NCI-H748 (cell line): ENCODE results near the gene HSDL1.
"Not testable (repeated sequence)": the region's sequence is repeated elsewhere in the genome, so short reads cannot be mapped to it uniquely, and the experiment has no call there.

Source experiments
- DNase-seq: peaks from one replicate; lab custom pipeline; 2025; ENCODE audit not compliant: unreplicated experiment; lab: John Stamatoyannopoulos, UW

Gene HSDL1

DNA sequence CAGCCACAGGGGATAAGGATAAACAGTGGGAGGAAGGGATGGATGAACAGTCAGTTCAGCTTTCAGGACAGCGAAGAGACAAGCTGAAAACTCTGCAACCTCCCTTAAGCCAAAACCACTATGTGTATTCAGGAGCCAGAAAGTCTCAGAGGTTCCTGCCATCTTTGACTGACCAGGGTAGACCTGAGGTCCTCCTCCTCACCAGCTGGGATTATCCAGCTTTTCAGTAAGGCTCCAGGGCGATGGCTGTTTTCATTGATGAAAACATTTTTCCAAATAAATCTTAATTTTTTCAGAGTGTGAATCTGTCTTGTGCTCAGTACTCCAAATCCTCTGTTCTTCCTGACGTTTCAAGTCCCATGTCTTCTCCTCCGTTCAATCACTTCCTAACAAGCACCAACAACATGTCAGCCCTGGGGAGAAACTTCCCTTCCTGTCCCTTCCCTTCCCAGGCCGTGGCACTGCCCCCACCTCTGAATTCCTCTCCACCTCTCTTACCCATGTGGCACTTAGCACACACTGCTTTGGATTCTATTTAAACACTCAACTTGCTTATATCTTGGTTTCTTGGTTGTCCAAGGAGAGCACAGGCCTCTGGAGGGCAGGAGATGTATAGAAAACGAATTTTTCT is 5.2 kb downstream of the HSDL1 start:
- no peak for DNase-seq

DNA sequence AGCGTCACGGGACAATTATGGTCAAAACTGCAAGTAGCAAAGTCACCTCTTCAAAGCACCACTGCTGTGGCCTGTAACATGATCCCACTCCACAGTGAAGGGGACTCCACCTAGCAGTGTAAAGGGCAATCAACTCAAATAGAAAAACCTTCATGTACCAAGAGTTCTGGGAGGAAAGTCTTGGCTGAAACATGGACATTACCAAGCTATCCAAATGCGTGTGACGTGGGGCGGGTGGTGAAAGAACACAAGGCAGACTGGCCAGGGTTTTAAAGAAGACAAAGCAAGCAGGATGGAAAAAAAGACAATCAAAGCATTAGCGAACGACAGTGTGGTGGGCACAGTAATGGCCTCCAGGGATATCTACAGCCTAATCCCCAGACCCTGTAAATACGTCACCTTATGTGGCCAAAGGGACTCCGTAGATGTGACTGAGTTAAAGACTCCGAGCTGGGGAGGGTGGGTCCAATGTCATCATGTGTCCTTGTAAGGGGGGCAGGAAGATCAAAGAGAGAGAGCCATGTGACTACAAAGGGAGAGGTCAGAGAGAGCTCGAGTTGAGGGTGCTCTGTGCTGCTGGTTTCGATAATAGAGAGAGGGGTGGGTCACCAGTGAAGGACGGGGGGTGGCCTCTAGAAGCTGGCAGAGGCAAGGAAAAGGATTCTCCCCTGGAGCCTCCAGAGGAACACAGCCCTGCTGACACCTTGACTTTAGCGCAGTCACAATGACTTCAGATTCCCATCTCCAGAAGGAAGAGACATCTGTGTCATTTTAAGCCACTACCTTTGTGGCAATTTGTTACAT is 6.0 kb downstream of the HSDL1 start:
- DNase-seq: peak; percentile 58

DNA sequence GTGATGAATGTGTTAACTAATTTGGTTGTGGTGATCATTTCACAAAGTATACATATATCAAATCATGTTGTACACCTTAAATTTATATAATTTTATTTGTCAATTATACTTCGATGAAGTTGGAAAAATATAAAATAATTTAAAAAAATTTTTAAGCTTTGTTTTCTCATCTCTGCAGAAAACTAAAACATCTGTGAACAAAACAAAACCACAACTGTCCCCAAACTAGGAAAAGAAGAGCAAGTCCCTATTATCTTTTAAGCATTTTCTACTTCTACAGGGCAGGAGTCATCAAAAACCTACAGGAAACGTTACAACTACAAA is 6.5 kb downstream of the HSDL1 start:
- no peak for DNase-seq

DNA sequence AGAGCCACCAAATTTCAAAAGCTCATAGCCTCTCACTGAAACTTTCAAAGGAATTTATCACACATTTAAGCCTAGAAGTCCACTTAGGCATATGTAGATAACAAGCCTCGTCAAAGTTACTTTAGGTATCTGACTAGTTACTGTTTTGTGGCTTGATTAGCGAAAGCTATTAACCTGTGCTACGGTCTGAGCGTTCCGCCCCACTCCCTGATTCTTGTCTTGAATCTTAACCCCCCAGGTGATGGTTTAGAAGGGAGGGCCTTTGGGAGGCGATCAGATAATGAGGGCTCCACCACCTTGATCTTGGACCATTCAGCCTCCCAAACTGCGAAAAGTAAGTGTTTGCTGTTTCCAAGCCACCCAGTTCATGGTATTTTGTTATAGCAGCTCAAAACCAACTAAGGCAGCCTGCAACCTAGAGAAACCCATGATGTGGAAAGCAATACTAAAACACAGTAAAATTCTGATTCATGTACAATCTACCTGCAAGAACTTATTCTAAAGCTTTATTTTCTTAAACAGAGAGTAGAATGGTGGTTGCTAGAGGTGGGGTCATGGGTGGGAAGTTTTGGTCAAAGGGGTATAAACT is 7.1 kb downstream of the HSDL1 start:
- no peak for DNase-seq

DNA sequence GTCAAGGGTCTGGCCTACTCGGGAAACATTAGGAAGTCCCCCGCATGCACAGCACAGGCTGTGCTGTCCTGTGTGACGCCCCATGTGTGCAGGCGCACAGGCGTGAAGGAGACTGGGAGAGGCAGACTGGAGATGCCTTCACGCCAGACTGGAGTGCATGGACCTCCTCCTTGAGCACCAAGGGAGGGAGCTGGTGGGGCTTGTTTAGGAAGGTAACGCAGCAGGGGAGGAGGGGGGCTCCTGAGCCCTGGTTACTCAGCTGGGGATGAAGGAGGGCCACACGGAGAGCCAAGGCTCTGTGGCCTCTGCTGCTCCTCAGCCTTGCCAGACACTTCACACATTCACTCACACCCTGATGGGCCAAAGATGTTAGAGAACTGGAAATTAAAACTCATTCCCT is 7.7 kb downstream of the HSDL1 start:
- DNase-seq: no peak

DNA sequence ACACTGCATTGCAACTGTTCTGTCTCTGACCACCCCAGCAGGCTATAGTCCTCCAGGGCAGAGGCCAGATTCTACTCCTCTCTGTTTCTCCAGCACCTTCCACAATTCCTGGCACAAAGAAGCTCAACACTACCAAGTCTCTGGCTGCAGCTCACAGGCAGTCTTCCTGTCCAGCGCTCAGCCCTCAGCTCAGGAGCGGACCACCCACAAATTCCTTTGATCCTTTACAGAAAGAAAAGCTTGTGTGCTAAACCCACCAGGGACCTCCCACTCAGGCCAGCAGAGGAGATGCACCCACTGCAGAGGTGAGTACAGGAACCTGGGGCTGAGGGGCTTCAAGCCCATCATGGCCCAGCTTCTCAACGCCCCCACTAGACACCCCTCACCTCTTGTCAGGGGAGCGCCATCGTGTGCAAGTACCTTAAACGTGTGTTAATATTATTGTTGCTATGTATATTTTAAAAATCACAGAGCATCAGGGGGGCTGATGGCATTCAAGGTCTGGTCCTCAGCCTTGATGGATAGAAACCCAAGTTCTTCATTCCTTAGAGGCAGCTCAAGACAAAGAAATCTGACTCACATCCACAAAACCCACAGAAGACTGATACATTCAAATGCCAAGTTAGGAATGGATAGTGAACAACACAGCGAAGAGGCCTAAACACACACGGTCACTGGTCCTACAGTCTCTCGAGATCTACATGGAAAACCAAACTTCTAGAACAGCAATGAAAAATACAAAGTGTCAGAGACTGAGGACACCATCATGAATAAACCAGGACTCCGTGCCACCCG is 8.4 kb downstream of the HSDL1 start:
- DNase-seq: no peak

DNA sequence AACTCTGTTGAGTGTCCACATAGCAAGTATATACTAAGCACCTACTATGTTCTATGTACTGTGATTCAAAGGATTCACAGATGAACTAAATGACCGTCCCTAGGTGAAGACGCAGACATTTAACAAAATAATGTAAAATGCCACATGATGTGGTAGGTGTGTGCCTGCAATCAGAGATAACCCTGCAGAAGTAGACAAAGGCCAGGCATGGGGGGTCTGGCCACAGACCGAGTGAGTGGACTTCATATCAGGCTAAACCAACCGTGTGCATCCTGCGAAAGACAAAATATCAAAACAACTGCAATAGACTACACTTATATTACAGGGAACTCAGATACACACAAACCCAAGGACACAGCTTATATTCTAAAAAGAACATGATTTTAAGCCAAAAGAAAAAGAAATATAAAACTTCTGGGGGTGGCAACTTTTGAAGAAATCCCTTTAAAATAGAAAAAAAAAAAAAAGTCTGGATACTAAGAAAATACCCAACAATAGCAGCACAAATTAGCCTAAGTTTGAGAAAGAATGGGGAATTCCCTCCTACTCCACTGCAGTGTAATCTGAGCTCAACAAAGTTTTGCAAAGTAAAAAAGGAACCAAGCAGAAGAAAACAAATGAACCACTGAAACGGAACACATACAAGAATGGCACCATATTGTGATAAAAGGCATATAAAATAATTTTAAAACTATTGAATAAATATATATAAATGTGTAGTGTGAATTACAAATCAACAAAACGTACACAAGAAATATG is 12.3 kb downstream of the HSDL1 start:
- DNase-seq: no peak

DNA sequence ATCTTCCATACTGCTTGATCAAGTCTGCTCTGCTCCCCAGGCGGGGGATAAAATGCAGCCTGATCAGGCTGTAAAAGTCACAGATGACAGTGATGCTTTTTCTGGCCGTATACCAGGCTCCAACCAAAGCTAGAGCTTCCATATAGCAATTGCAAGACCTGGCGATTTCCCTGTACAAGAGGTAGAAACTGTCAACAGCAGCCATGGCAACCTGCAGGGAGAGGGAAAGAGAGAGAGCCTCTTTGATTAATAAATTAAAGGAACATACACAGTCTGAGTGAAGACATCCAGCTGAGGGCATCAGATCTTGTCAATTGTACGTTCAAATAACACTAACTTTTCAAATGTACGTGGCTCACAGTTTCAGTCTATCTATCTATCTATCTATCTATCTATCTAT is 13.9 kb downstream of the HSDL1 start:
- no peak for DNase-seq

DNA sequence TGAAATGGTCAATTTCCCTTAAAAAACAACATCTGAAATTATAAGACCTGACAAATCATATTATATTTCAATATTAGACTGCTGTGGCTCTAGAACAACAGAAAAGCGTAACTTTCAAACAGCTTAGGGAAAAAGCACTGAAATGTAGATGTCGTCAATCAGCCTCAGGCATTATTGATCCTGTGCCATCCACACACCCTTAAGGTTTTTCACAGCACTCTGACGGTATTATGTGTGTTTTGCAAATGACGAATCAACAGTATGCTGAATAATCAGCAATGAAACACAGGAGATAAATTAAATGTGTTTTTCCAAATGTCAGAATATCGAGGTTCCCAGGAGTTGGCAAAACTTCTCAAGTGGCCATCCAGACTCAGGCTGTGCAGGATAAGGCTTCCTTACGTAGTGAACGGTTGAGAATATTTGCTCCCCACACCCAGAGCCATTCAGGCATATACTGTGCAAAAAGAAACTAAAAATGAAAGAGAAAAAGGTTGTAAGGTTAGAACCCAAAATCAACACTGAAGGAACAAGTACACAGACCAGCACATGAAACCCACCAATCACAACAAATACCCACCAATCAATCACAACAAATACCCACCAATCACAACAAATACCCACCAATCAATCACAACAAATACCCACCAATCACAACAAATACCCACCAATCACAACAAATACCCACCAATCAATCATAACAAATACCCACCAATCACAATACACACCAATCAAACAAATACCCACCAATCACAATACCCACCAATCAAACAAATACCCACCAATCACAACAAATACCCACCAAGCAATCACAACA is 20.5 kb downstream of the HSDL1 start:
- no peak for DNase-seq

DNA sequence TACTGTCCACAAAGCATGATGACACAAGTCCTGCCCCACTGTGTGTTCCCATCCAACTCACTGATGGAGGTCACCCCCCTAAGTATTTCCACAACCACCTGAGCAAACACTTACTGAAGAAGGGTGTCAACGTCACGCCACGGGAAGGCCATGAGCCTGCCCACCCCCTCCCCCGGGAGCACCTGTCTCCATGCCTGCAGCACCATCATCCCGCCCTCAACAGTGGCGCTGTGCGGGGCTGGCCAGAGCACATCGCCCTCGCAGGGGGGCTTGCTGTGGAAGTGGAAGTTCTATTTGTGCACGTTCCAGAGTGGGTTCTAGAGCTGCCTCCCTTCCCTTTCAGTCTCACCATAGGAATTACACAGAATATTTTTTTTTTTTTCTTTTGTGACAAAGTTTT is 24.0 kb downstream of the HSDL1 start:
- peak; percentile 46 for DNase-seq

DNA sequence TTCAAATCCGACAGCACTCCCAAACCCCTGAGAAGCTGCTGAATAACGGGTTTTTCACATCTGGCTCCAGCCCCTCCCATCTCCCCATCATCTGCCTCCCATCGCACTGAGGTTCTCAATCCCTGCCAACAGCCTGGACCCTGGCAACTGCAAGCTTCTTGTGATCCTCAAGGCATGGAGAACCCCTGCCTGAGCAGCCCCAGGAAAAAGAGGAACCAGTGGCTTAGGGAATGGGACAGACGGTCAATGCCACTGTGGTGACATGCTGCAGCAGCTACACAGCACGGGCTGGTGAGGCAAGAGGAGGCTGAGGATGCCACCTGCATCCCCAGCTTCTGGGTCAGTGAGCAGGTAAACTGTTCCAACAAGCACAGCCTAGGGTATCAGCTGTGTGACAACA is 25.0 kb downstream of the HSDL1 start:
- DNase-seq: no peak

DNA sequence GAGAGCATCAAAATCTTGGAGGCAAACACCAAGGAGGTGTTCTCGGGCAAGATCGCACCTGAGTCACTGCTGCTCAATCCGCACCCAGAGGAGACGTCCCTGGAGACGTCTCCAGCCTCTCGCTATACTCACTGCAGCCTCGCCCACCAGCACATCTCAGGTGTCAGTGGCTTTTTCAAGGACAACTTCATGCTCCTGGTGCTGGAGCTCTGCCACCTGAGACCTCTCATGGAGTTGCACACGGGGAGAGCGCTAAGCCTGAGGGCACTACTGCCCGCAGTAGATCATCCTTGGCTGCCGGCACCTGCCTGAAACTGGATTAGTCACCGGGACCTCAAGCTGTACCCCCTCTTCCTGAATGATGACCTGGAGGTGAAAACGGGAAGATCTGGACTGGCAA is 25.6 kb downstream of the HSDL1 start:
- DNase-seq: peak; percentile 3

DNA sequence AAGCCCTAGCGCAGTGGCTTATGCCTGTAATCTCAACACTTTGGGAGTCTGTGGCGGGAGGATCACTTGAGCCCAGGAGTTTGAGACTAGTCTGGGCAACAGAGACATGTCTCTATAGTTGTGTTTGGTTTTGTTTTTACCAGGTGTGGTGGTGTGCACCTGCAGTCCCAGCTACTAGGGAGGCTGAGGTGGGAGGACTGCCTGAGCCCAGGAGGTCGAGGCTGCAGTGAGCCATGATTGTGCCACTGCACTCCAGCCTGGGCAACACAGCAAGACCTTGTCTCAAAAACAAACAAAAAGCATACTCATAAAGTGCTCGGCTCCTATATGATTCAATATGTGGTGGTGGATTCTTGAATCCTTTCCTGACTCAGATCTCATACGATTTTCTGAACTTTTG is 26.7 kb downstream of the HSDL1 start:
- DNase-seq: not testable (repeated sequence)

DNA sequence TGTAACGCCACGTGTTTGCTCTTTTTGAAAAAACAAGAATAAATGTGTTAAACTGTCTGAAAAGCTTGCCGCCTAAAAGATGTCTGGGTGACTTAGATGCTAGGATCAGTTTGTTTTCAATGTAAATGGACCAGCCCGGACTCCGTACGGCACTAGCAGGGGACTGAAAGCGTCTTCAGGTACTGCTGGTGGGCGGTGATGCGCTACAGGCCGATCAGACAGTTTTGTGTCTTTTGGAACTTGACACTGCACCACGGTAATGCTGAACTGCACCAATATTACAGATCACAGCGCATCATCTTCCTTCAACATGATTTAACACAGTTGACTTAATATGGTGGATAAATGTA is 27.5 kb downstream of the HSDL1 start:
- peak; percentile 58 for DNase-seq

DNA sequence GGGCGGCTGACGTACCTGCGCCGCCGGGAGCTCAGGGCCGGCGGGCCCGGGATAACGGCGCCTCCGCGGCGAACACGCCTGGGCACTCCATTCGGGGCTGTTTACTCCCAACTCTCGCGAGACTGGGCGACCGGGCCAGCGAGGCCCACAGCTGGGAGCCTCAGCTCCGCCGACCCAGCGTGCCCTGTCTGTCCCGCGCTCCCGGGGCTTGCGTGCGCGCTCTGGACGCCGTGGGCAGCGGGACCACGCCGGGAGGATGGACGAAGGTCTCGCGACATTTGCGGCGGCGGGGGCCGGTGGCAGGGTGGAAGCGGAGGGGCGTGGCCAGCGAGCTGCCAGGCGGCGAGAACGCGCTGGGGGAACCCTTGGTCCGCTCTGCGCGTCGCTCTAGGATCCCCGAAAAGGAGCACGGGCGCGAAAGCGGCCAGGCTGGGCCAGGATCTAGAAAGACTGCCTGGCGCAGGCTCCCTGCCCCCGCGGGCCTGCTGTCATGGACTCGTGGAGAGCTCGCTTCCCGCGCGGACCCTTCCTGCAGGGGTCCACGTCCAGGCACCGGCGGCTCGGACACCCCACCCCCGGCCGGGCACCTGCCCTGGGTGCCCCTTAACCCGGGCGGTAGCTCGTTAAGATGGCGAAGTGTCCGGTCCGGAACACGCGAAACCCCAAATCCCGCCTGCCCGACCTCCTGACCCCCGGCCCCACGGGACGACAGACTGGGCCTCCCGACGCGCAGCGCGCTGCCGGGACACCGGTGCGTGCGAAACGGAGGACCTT is 28.1 kb downstream of the HSDL1 start, which contains the start of gene MBTPS1:
MBTPS1 (minus strand) TSS at position 223 of the 774 bp plus-strand sequence. CDS start 15,159 bp downstream, outside the sequence.
- peak; percentile 96 for DNase-seq

DNA sequence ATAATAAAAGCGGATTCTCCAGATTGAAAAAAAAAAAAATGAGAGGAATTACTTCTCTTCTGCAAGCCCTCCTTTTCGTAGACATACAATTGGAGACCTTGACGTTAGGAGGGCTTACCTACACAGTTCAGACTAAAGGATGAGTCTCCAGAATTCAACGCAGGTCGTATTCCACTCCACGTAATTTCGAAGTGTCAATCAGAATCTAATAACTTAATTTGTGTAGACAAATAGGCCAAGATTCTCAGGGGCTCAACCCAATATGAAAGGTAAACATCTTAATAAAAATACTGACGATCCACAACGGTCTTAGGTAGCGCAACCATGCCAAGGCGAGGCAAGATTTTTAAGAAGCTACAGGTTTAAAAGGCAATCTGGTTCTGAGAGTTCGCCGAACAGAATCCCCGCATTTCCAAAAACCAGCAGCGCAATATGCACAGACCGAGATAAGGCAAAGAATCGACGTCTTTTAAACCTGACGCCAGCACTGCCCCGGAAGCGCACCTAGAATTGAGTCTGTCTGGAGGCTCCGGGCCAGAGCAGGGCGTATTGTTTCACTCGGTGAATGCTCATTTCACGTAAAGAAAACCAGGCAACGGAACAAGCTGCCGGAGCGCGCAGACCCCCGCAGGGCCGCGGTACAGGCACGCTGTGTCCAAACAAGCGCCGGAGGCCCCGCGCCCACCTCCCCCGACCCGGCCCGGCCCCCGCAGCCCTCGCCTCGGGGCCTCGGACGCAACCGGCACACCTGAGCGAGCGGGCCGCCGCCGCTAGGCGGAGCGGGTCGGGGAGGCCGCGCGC is 28.9 kb downstream of the HSDL1 start:
- peak; percentile 67 for DNase-seq

DNA sequence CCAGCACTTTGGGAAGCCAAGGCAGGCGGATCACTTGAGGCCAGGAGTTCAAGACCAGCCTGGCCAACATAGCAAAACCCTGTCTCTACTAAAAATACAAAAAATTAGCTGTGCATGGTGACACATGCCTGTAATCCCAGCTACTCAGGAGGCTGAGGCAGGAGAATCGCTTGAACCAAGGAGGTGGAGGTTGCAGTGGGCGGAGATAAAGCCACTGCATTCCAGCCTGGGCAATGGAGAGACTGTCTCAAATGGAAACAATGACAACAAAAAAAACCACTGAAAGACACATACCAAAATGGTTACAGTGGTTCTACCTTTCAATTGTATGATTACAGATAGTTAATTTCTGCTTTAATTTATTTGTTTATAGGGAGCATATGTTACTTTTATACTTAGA is 33.0 kb downstream of the HSDL1 start:
- DNase-seq: not testable (repeated sequence)

DNA sequence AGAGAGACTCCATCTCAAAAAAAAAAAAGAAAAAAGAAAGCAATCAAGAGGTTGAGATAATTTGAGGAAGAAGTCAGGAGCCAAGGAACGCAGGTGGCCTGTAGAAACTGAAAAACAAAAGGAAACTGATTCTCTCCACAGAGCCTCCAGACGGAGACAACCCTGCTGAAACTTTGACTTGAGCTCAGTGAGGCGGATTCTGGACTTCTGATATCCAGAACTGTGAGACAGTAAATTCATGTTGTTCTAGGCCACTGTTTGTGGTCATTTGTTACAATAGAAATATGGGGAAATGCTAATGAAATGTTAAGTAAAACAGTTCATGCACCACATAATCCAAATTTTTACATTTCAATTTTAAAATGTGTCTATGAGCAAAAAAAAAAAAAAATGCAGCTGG is 33.5 kb downstream of the HSDL1 start:
- DNase-seq: no peak

DNA sequence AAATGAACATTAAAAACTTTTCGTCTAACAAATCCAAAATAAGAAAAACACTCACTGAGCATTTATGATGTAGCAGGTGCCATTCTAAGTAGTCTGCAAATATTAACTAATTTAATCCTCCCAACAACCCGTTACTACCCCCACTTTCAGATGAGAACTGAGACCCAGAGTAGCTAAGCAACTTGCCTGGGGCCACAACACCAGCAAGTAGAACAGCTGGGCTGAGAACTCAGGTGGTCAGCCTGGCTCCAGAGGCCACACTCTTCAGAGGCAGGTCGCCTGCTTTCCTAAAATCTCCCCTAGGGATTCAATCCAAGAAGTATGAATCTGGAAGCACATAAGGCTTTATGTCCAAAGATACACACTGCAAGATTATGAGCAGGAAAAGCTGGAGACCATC is 34.5 kb downstream of the HSDL1 start:
- DNase-seq: no peak
